Nucleus accumbens (tissue), 56 donors: ENCODE results near the gene NFX1.
"Not testable (repeated sequence)": the region's sequence is repeated elsewhere in the genome, so short reads cannot be mapped to it uniquely, and the experiment has no call there.

ENCODE experiments used
- DNase-seq, 56 donors: peaks; one replicate each; lab custom pipeline; 2025; lab: John Stamatoyannopoulos, UW

Gene NFX1

DNA sequence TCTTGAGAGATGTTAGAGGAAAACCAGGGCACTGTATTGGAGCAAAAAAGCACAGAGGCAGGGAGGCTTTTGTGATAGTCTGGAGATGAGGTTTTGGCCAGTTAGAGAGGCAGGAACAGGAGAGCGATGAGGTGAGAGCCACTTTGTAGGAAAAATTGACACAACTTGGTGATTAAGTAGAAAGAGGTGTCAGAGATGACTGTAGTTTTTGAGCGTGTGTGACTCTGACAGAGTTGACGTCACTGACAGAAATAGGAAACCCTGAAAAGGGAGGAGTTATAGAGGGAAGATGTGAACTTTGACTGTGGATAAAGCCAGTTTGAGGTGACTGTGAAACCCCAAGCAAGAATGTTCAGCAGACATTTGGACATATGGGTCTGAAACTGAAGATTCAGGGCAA lies 15.7 kb downstream of the NFX1 start:
- DNase-seq = no peak

DNA sequence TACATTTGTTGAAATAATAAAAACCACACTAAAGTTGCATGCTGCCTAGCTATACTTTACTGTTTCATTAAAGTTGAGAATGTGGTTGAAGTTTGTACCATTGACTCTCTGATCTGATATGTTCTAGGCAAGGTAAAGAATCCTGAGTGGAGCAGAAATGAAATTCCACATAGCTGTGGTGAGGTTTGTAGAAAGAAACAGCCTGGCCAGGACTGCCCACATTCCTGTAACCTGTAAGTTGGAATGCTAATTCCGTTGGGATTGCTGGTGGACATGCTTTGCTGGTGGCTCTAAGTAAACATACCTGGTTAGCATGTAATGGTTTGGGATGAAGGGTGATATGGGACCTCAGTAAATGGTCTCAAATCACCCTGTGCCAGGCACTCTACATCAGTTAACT lies 16.8 kb downstream of the NFX1 start:
- DNase-seq = no peak

DNA sequence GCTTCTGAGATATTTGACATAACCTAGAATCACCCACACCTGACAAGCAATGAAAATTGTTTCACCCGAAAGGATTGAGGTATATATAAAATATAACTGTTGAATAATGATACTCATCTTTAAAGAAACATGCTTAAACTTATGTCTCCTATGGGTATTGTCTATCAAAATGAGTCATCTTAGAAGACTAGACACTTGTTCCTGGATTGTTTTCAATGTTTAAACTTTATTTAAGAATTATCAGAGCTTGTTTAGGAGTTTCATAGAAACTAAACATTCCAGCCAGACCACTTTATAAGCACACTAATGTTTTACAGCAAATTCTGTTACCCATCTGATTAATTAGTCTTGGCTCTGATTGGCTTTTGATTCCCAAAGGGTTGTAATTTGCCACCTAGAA lies 19.6 kb downstream of the NFX1 start:
- no peak for DNase-seq

DNA sequence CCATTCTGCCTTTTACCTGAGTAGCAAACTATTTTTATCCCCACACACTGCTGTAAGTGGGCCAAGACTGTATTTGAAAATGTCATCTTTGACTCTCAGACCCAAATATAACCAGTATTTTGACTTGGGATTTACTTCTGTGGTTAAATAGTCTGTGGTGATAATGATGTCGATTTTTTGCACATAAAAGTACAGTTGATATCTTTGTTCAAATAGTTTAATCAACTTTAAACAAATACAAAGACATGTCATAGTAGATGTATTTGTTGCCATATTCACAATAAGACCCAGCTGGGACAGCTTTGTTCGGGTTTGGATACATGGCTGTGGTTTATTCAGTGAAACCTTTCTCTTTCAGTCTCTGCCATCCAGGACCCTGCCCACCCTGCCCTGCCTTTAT lies 20.4 kb downstream of the NFX1 start:
- DNase-seq = no peak

DNA sequence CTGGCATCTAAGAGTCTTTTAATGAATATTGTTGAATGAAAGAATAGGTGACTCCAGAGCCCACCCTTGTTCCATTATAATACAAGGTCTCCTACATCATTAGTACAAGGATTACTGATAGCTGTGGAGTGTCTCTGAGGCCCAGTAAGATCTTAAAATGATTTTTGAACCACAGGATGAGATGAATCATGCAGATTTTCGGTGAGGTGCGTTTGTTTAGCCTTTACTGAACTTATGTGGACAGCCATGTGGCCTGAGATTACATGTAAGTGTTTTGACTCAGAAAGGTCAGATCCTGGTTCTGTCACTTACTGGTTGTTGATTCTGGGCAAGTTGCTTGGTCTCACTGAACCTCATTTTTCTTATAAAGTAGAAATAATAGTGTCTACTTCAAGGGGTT lies 21.6 kb downstream of the NFX1 start:
- no peak for DNase-seq

DNA sequence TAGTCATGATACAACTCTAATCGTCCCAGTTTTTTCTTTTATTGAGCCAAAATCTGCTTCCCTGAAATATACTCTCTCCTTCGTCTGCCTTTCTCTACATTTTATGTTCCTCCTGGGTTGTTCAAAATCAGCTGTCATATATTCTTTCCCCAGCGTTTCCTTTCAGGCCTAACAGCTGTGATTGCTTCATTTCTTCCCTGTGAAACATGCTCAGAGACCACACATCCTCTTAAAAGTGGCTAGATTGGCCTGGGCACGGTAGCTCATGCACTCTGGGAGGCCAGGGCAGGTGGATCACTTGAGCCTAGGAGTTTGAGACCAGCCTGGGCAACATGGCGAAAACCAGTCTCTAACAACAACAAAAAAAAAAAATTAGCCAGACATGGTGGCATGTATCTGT lies 25.1 kb downstream of the NFX1 start:
- DNase-seq = no peak

DNA sequence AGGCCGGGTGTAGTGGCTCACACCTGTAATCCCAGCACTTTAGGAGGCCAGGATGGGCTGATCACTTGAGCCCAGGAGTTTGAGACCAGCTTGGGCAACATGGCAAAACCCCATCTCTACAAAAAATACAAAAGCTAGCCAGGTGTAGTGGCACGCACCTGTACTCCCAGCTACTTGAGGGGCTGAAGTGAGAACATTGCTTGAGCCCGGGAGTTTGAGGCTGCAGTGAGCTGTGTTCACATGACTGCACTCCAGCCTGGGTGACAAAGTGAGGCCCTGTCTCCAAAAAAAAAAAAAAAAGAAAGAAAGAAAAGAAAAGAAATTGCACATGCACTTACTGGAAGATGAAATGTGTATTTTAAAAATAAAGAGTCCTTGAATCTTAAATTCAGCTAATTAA lies 26.8 kb downstream of the NFX1 start:
- DNase-seq = not testable (repeated sequence)

DNA sequence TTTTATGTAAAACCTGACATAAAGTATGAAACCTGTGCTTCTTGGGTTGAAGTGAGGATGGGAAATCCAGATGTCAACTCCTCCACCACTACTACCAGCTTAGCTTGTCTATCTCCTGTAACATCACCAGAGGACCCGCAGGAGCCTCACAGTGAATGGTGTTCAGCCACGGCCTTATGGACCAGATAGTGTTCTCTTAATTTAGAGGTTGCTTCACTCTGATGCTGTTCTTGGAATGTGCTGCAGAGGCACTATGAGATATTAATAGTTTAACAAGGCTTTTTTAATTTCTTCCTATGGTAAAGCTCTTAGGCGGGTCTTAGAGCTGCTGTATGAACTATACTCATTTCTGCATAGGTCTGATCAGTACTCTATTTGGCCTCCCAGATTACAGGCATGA lies 27.9 kb downstream of the NFX1 start:
- DNase-seq = no peak

DNA sequence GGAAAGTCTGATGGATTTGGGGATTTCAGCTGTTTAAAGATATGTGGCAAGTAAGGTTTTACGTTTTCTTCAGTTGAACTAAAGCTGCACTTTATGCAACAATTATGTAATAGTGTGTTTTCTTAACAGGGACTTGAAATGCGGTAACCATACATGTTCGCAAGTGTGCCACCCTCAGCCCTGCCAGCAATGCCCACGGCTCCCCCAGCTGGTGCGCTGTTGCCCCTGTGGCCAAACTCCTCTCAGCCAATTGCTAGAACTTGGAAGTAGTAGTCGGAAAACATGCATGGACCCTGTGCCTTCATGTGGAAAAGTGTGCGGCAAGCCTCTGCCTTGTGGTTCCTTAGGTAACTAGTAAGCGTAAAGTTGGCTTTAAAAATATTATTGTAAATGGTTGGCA lies 28.5 kb downstream of the NFX1 start:
- no peak for DNase-seq

DNA sequence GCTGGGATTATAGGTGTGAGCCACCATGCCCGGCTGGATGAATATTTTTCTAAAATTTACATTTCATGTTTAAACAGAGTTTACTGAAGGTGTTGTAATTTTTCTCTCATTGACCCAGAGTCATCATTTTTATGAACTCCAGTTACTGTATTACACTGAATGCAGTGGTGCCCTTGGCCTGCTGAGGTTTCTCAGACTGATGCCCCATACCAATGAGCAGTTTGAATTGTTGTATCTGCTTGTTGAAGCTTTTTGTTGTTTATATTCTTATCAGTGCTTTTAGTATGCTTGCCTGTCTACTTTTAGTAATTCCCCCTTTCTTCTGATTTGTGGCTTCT lies 29.9 kb downstream of the NFX1 start:
- DNase-seq = no peak

DNA sequence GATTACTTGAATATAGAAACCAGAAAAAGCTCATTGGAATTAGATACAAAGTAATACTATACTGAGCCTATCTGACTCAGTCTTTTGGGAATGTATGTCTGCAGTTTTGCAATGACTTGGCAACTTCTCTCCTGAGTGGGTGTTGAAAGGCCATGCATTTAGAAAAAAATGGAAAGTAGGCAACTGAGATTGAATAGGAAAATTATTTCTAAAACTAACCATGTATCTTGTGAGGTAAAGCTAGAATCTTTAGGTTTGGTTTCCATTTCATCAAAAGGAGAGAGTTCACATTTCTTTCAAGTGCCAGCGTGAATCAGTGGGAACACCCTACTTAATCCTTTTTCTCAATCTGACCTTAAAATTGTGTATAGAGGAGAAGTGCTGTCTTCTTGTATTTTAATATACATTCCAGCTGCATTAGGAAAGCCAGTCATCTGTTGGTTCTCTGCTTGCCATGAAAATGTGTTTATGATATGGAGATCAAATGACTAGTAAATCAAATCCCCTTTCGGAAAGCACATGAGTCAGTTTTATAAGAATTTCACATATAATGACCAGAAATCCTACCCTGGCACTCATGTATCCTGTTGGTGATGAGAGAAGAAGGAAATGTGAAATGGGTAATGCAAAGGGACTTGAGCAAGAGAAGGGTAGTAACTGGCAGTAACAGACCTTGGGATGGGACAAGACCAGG lies 30.4 kb downstream of the NFX1 start:
- DNase-seq = no peak

DNA sequence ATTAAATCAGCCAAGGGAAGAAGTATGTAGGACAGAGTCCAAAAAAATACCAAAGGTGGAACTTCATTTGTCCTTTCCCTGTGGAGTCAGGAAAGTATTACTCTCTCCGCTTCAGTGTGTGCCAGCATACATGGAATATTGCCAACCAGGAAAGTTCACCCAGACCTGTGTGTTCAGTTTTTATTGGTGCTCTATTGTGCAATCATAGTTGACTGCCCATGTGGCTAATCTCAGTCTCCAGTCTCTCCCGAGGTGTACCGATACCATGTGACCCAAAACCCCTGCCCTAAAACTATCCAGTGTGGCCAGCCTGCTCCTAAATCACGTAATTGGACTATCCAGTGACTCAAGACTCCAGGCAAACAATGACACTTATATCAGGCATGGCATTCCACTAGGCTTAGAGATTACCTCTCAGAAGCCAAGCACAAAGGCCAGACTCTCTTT lies 38.8 kb downstream of the NFX1 start:
- no peak for DNase-seq

DNA sequence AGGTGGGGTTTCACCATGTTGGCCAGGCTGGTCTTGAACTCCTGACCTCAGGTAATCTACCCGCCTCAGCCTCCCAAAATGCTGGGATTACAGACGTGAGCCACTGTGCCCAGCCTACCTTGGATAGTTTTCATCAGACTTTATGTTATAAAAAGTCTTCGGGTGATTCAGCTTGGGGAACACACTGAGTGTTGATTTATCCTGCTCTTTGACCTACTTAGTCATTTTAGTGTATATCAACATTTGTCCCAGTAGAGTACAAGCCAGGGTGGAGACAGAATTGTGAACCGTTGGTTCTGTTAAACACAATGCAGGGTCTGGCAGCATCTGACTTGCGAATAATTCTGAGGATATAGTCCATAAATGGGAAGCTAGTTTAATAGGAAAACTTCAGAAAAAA lies 39.7 kb downstream of the NFX1 start:
- DNase-seq = no peak

DNA sequence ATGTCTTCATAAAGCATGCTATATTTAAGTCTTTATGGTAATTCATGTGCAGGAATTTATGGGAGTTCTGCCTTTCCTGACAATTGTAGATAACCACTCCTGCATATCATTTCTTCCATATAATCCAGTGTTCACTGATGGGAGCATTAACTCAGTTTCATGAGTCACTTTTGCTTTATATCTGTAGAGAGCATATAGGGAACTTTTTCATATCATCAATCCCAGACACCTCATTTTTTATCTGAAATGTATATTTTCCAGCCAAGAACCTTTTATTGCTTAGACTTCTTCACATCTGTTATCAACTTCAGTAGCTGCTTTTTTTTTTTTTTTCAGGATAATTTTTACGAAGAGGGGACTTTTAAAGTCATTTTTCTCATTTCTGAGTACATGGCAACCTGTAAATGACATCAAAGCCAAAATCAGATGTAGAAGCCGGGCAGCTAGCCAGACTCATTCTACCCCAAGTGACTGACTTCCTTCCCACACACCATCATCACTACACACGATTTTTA lies 41.1 kb downstream of the NFX1 start:
- DNase-seq = no peak

DNA sequence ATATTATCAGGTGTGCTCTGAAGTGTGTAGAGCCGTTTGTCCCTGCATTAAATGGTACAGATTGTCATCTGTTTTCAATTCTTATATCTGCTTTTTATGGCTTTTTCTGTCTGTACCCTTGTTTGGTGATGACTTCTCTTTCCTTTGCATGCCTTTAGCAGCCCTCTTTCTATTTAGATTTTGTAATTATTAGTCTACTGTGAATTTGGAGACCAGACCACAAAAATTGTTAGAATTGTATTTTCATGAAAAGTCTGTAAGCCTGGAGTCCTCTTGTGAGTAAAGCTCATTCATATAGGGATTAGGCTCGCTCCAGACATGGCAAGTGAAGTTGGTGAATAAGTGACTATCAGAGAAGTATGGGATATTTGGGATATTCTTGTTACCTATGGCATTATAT lies 41.7 kb downstream of the NFX1 start:
- DNase-seq = no peak

DNA sequence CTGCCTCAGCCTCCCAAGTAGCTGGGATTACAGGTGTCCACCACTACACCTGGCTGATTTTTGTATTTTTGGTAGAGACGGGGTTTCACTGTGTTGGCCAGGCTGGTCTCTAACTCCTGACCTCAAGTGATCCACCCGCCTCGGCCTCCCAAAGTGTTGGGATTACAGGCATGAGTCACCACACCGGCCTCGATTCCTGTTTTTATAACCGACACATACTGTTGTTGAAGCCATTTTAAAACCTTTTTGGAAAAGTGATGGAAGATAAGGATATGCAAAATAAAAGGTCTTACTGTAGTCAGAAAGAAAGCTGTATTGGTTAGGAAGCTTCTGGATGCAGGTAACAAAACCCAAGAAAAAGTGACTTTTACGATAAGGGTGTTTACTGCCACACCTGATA lies 42.6 kb downstream of the NFX1 start:
- DNase-seq = not testable (repeated sequence)

DNA sequence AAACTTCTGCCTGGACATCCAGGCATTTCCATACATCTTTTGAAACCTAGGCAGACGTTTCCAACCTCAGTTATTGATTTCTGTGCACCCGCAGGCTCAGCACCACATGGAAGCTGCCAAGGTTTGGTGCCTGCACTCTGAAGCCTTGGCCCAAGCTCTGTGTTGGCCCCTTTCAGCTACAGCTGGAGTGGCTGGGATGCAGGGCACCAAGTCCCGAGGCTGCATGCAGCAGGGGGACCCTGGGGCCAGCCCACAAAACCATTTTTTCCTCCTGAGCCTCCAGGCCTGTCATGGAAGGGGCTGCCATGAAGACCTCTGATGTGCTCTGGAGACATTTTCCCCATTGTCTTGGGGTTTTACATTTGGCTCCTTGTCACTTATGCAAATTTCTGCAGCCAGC lies 49.9 kb downstream of the NFX1 start:
- no peak for DNase-seq

DNA sequence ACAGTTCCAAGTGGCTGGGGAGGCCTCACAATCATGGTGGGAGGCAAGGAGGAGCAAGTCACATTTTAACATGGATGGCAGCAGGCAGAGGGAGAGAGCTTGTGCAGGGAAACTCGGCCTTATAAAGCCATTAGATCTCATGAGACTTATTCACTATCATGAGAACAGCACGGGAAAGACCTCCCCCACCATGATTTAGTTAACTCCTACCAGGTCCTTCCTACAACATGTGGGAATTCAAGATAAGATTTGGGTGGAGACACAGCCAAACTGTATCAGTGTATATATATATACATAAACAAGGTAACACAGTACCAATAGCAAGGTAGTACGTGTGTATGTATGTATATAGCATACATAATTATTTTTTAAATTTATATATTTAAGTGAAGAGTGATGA lies 50.9 kb downstream of the NFX1 start:
- no peak for DNase-seq

DNA sequence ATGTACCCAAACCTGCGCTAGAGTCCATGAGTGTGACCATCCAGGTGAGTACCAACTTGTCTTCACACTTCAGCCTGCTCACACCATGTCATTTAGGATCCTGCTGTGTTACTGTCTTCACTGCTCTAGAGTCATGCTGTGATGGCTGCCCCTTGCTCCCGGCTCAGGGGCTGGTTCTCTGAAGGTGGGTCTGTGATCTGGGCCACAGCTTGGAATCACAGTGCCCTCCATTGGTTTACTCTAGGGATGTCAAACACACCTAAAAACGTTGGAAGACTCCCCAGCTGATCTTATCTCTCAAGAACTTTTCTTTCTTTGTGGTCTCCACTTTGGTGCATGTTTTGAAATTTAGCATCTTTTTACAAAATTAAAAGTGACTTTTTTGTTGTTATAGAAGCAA lies 53.8 kb downstream of the NFX1 start:
- no peak for DNase-seq

DNA sequence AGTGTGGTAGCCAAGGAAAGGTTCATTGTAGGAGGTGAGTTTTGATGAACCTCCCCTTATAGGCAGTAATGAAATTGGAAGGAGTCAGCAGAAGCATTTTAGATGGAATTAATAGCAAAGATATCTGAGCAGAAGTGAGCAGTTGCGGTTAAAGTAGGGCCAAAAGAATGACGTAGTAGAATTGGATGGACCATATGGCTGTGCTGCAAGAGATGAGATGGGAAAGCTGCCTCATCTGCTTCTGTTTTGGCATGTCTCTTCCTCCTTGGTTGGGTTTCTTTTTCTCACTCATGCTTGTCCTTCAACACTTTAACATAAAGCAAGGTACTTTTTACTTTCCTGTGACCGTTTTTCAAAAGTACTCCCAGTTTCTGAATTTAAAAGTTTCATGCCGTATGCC lies 56.2 kb downstream of the NFX1 start:
- no peak for DNase-seq

DNA sequence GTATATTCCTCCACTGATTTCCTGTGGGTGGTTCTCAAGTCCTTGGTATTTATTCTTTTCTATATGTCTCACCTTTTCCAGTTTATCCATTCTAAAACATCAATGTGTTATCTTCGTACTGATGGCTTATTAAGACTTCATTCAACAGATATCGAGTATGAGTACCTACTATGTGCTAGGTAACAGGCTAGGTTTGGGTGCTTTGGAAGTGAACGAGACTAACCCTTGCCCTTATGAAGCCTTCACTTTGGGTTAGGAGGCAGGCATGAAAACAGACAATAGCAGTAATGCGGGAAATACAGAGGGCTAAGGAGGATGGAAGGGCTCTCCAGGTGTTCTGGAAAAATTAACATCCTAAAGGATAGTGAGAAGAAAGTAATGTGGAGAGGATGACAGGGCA lies 58.7 kb downstream of the NFX1 start:
- no peak for DNase-seq

DNA sequence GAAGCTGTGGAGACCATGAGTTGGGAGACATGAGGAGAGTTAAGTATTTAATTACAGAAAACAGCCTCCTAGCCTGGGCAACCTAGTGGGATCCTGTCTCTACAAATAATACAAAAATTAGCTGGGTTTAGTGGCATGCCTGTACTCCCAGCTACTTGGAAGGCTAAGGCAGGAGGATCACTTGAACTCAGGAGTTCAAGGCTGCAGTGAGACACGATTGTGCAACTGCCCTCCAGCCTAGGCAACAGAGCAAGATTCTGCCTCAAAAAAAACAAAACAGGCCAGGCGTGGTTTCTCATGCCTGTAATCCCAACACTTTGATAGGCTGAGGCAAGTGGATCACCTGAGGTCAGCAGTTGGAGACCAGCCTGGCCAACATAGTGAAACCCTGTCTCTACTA lies 59.4 kb downstream of the NFX1 start:
- DNase-seq = no peak

DNA sequence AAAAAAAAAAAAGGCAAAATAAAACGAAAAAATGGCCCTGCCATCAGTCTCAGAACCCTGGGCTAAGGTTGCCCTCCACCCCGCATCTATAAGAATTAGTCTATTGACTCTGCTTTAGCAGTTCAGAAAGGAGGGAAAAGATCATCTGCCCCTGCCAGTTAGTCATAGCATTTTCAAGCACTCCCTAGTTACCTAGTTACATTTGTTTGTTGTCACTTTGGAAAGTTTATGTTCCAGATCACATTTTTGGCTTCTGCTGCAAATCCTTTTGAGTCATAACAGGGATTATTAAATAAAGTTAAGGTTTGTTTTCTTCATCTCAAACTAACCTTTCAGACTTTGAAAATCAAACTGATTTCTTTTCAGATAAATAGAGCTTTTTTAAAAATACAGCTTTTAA lies 60.0 kb downstream of the NFX1 start:
- DNase-seq = no peak
